CD4-positive, alpha-beta T cell treated with Interleukin-10 for 1 hour (primary cell): Measurements from ENCODE around the gene KCND3.

Experiments used
- DNase-seq: peaks from one replicate; pipeline ENCODE4 v3.0.0-alpha.2; 2020

The KCND3 gene

DNA sequence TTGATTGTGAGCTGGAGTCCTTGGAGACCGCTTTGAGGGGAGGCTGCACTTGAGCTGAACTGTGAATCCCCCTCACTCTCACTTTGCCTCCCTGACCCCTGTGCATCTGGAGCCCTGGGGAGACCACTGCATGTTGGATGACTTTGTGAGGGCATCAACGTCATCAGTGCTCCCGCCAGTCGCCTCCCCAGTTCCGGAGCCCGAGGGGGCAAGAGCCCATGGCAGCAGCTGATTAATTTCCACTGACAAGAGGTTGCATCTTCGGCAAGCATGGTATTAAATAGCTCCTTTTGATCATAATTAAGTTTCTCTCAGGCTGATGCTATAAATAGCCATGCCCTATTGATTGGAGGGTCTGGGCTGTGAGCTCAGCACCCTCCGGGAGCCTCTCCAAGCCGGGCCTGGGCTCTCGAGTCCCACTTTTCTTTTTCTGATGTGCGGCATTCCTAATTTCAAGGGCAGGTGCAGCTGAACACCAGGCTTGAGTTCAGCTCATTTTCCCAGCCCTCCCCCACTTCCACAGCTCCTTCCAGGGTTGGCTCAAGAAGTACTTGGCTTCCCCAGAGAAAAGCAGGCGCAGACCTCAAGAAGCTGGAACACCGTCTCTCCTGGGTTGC, 33.2 kb downstream of the KCND3 start:
- no peak for DNase-seq

DNA sequence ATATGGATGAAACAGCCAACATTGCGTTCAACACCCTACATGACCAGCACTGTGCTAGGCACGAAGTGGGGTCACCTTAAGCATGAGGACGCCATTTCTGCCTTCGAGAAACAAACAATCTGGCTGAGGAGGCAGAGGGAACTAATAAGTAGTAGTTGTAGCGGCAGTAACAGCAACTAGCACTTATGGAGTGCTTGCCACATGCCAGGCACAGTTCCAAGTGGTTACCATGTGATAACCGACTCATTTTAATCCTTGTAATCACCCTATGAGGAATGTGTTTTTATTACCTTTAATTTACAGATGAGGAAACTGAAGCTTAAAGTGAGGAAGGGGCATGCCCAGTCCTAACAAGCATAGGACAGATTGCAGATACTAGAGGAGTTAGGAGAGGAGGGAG, 33.7 kb downstream of the KCND3 start:
- DNase-seq, result no peak

DNA sequence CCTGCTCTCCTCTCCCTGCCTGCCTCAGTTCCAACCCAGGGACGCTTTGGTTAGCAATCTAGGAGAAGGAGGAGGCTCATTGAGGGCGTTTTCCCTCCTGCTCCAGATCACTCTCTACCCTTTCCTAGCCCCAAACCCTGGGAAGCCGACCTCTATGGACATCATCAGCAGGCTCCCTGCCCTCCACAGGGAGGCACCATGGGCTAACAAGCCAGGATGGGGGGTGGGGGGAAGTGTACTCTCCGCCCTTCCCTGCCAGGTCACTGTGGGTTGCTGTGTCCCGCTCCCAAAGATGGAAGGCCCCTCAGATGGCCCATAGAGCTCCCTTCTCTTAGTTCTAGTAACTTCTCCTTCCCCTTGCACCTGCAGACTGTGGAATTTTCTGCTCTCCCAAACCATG, 35.7 kb downstream of the KCND3 start:
- DNase-seq, result no peak

DNA sequence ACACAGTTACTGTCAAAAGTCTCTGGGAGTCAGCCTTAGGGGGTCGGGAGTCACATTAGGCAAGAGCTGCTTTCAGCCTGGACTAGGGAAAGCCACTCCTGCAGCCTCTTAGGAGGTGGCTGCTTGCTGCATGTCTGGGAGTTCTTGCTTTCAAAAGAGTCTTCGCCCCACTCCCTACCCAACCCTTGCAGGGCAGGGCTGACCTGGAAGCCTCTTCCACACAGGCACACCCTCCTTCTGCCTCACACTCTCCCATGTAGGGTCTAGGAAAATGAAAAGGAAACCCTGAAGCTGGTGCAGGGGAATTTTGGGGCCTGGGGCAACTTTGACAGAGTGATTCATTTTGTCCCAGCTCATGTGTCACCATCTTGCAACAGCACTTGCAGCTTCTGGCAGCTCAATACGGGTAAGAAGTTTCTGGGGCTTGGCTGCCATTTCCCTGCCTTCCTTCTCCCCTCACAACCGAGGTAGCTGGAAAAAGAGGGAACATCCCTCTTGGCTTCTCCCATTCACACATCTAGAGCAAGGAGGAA, 37.3 kb downstream of the KCND3 start:
- no peak for DNase-seq

DNA sequence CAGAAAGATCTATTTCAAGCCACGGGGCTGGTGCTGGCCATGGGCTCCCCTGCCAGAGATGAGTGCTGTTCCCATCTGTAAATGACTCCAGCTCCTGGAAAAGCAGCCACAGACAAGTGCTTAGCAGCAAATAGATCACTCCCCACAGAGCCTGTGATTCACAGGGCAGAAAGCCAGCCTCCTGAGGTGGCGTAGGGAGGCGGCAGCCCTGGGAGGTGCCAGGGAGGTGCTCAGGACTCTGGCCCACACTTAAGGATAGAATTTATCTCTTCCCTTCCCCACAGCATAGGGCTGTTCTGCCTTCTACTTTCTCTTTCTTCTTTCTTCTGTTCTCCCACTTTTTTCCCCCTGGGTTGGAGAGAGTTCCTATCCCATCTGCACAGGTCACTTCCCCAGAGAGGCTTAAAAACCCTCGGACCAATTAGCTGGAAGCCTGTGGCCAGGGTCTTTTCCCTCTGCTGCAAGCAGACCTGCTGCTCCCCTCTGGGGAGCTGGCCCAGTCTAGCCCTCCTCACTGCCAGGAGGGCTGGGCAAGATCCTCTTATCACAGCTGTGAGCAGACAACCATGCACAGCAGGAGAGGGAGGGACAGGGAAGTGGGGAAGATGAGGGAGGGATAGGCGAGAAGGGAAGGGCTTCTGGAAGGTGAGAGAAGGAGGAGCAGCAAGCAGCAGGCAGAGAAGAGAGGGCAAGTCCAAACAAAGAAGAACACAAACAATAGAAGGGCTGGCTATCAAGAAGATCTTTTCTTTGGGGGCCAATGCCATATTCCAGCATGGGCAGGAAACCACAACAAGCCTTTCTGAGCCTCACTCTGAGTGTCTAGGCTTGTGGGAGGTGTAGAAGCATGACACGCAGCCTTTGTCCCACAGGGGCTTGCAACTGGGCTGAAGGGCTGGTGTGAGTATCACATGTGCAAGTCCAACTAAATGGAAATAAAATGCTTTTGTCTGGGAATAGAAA, 41.0 kb downstream of the KCND3 start:
- DNase-seq, result no peak

DNA sequence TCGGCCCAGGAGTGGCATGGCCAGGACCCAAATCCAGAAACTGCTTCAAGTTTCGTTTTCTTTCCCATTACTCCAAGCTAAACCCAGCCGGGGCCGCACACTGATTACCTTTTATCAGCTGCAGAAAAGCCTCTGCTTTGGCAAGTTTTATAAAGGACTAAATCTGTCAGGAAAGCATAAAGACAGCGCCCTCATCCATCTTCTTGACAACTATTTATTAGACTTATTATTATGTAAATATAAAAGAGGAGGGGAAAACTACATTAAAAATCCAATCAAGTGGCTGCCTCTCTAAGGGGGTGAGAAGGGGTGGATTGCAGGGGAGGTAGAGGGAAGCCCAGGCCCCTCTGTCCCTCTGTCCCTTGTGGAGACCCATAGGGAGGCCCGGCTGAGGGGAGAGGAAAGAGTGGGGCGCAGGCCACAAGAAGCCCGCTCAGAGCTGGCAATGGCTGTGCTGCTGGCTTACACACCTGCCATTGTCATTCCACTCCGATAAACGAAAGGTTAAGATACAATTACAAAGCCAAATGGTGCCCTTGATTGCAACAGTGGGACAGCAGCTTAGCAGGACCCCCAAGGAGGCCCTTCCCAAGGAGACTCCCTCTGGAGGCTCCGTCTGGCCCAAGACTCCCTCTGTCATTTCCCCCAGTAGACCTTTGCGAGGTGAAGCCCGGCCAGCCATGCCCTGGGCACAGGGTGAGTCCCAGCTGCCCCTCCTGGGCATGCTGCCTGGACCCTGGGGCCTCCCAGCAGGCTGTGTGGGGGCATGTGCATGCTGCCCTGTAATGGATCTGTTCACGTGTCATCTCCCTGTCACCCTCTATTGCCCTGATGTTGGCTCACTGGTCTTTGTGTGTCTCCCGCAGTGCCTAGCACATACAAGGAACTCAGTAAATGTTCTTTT, 45.4 kb downstream of the KCND3 start:
- DNase-seq, result no peak

DNA sequence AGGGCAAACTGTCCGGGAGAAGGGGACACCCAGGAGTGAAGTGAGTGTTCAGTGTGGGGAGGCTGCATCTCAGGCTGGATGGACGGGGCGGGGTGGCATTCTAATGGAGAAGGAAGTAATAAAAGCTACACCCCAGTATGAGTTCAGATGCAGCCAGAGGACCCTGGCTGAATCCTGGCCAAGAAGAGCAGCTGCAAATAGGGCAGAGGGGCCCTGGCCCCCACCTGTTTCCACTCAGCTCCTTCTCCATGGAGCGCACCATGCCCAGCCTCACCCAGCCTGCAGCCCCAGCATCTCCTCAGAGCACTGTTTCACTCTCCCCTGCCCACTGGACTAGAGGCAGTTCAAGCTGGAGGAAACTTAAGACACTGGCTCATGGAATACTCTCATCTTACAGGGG, 46.4 kb downstream of the KCND3 start:
- no peak for DNase-seq

DNA sequence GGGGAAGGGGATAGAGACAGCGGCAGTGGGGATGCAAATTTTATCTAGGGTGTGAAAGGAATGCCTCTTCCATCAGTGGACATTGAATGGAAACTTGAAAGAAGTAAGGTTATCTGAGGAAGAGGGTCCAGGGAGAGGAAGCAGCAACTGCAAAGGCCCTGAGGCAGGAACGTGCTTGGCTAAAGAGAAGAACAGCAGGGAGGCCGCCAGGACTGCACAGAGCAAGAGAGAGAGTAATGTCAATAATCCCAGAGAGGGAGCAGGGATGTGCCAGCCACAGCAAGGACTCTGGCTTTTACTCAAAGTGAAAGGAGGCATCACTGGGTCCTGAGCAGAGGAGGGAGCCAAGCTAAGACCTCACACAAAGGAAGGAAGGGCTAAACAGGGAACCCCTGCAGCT, 50.9 kb downstream of the KCND3 start:
- DNase-seq, result no peak

DNA sequence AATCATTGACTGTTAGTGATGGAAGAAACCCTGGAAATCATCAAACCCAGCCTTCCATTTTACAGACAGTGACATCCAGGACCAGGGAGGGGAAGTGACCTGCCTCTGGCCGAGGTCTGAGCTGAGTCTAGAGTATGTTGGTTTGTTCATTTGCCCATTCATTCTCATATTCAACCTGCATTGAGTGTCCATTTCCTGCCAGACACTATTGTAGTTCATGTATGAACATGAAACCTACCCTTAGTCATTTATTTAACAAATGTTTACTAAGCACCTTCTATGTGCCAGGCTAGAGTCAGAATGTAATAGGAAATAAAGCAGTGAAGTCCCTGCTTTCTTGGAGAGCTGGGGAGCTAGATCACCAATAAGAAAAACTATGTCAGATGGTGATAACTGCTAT, 51.3 kb downstream of the KCND3 start:
- DNase-seq, result no peak

DNA sequence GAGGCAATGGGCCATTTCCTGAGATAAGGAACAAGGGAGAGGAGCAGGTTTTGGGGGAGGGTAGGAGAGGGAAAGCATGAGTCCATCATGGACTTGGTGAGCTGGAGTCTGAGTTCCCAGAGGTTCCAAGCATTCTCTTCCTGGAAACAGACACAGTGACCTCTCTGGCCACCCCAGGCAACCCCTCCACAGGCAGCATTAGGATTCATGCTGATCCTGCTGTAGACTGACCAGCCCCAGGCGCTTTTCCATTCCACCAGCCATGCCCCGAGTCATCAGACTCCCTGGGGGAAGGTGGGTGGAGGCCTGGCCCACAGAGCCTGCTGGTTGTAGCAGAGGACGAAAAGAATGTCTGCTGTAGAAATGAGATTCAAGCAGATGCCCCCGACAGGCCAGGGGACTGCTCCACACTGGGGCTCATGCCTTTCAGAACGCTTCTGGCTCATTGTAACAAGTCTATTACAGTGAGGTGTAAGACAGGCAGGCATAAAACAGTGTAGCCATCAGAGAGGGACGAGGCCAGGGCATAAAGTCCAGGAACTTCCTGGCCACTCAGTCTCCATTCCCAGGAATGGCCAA, 52.2 kb downstream of the KCND3 start:
- DNase-seq, result no peak

DNA sequence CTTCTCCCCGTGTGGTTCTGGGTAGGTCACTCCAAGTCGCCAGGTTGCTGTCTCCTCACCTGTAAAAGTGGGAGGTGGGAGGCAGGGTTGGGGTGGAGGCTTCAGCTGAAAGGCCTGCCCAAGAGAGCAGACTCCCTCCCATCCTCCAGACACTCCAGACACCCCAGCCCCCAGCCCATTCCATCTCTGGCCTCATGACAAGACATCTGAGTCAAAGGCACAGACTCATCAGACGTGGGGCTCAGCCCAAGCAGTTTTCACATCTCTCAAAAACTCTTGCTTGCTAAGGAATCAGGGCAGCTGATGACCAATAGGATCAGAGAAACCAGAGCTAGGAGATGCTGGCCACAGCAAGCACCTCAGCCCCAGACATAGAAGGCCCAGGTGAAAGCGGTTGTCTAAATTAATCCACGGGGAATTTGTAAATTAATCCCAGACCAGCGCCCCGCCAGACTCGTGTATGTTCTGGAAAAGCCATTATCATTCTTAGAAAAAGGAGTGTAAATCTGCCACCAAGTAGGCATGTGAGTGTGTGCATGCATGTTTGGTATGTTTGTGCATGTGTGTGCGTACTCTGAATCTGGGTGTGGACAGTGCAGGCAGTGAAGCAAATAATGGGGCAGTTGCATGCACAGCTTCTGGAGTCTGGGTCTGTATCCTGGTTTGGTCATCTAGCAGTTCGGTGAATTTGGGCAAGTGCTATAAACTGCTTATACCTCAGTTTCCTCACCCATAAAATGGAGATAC, 55.2 kb downstream of the KCND3 start:
- DNase-seq, result no peak

DNA sequence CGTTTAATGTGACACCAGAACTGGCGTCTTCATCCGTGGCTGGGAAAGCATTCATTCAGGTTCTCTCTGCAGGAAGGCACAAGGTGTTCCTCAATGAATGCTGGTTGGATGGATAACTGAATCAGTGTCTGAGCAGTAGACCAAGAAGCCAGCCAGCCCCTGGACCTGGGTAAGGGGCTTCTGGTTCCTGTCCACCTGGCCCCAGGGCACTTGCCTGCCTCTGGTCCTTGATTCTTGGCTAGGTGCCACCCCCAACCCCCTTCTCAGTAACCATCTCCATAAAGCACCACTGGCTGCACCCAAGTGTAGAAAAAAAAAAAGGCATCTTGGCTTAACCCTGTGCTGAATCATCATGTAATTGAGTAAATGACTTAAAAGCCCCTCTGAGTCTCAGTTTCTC, 59.1 kb downstream of the KCND3 start:
- no peak for DNase-seq

DNA sequence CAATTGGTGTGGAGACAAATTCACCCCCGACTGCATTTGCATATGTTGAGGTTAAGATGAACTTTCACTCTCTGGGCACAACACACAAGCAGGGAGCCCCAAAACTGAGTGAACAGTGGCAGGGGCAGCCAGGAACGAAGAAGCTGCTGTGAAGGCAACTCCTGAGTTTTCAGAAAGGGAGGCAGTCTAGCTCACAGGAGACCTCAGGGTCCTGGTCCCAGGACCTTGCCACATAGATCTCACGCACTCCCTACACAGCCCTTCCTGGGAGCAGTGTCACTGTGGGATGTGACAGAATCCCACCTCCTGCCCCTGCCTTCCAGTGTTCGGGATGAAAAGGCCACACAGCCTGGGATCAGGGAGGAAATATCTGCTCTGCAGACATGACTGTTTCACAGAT, 60.9 kb downstream of the KCND3 start:
- DNase-seq, result no peak

DNA sequence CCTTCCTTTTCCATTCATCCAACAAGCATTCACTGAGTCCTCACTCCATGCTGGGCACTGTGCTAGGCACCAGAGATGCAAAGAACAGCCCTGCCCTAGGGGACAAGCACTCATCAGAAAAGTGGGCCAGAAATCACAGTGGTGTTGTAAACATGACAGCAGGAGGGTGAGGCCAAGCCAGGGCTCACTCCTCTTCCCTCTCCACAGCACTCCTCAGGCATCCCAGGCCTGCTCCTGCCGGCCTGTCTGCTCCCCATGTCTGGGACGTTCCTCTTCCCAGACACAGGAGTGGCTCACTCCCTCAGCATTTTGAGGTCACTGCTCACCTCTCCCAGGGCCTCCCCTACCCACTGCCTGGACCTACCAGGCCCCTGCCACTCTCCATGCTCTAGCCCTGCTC, 61.8 kb downstream of the KCND3 start:
- no peak for DNase-seq

DNA sequence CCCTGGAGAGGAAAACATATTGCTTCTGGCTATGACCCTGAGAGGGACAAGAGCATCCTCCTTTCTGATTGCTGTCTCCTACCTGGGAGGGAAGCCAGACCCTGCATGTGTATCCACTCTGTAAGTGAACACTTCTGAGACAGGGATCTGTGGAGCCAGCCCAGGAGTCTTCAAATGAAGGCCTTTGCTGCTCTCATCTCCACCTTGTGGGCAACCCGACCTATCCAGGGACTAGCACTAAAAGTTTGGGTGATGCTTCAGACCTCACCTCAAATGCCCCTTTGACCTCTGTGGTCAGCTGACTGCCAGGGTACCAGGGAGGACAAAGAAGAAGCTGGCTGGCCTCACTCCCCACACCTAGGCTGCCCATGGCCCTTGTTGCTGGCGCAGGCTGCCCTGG, 64.7 kb downstream of the KCND3 start:
- DNase-seq, result no peak

DNA sequence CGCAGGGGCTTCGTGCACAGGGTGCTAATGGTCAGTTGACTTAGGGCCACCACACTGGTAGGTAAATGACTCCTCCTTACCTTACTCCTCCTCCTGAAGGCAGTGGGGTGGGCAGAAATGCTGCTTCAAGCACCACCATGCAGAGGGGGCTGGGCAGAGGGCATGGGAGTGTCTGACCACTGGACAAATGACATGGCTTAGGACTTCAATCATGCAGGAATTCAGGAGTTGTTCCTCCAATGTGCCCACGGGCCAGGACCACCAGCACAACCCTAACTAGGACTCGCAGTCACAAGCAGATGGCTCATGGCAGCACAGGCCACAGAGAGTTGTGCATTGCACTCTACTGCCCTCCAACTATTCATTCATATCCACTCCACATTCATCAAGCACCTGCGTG, 65.7 kb downstream of the KCND3 start:
- no peak for DNase-seq

DNA sequence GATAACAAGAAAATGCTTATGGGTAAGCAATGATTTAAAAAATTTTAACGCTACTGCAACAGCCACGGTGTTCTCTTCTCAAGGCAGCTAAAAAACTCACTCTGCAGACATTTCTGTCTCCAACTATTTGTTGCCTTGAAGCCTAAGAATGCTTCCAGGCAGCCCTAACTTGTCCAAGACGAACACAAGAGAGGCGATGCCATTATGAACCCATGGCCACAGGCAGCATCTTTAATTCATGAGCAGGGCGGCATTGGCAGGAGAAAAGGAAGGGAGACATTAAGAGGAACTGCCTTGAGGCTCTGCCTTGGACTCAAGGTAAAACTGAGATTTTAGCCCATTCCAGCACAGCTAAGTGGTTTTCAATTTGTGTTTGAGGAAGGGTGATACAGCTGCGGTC, 67.5 kb downstream of the KCND3 start:
- no peak for DNase-seq

DNA sequence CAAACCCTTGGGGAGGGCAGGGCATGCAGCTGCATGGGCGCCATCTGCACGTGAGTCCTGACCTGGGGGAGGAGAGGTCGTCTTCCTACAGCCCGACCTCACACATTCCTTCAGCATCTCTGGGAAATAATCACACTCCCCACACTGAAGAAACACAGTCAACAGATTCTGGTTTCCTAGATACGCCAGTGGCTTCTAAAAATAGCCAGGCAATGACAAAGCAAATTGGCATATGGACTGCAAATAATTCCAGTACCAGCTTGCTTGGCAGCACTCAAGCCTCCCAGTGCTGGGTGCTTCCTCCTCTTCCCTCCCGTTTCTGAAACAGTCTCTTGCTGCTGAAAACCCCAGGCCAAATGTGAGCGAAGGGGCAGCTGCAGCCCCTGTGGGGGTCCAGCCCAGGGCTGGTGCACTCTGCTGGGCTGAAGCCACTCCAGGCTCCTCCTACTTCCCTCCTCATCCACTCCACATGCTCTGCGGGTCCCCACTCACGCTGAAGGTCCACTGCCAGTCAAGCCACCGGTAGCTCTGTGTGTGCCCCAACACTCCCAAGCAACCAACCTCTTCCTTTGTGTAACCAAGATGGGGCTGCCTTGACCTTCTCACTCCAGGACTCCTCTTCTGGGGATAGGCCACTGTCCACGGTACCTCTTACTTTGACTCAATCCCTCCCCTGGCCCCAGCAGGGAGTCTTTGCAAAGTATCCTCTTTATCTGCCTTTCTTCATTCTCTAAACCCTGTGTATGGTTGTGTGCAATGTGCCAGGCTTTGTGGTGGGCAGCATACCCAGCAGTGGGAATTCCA, 69.0 kb downstream of the KCND3 start:
- no peak for DNase-seq

DNA sequence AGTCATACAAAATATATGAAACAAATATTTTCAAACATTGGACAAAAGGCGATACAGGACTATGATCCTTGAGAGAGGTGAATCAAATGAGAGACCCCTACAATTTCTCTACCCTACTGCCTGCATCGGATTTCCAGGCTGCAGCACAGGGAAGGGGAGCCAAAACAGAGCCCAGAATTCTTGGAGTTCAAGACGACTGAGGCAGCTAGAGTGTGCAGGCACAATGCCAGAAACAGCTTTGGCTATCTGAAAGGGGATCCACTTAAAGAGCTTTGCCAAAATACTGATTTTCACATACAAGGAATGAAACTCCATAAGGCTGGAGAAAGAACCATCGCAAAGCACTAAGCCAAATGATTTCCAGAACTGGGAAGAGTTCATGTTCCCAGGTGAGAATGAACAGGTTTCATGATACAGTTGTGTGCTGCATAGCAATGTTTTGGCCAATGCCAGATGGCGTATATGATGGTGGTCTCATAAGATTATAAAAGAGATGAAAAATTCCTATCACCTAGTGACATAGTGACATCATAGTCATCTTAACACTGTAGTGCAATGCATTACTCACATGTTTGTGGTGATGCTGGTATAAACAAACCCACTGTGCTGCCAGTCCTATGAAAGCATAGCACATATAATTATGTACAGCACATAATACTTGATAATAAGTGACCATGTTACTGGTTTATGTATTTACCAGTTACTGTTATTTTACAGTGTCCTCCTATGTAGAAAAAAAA, 77.5 kb downstream of the KCND3 start:
- DNase-seq, result no peak

DNA sequence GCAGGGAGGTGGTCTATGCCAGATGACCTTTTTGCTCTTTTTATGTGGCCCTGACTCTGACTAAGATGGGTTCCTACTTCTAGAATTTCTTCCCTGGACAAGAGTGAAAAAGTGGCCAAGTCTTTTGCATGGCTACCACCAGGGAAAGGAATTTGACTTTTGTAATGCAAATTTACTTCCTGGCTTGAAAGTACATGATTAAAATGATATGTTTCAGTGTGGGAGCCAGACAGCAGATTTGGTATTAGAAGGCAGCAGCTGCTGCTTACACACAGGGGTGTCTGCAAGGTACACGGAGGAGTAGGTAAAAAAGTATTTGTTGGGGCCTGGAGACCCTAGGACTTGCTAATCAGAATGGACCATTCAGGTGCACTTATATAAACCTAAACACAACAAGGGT, 78.4 kb downstream of the KCND3 start:
- no peak for DNase-seq

DNA sequence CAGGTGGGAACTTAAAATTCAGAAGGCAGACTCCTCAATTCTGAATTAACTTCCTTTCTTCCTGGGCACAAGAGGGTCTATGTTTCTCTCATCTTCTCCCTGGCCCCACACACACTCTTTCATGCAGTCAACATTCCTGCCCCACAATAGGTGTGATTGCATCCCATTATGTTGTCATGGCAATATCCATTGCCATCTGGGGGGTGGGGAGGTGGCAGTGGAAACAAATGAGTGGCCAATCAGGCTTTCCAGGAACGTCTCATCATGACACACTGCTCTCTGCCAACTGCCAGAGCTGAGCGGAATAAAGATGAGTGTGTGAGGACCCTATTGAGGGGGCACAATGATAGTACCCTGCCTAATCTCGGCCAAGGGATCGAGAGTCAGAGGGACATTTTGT, 80.4 kb downstream of the KCND3 start:
- no peak for DNase-seq
